NCI-H2227 treated with DMSO at 0.1 percent for 48 hours (cell line): ENCODE measurements around the gene SLC1A4.

Source experiments
- DNase-seq: peaks from one replicate; lab custom pipeline; 2025; lab: John Stamatoyannopoulos, UW

The SLC1A4 gene

GRCh38 chr2:65054749-65055421 lies 65.7 kb downstream of the SLC1A4 start:
- no peak for DNase-seq

- DNase-seq = no peak
Measured at GRCh38 chr2:65055422-65056214, 66.4 kb downstream of the SLC1A4 start.

- DNase-seq = peak; percentile 97
Measured at GRCh38 chr2:65056215-65057053, 67.2 kb downstream of the SLC1A4 start, which contains the start of gene CEP68. Gene CEP68, plus strand, starts transcription at chr2:65056416. Its CDS starts 13,029 bp downstream, at chr2:65069445.

GRCh38 chr2:65057054-65057375 lies 67.8 kb downstream of the SLC1A4 start:
- no peak for DNase-seq

GRCh38 chr2:65057391-65058052 lies 68.3 kb downstream of the SLC1A4 start:
- DNase-seq = peak; percentile 4

- DNase-seq = no peak
Measured at GRCh38 chr2:65059071-65059470, 69.9 kb downstream of the SLC1A4 start.

GRCh38 chr2:65061146-65061909 lies 72.1 kb downstream of the SLC1A4 start:
- no peak for DNase-seq

GRCh38 chr2:65061910-65062339 lies 72.7 kb downstream of the SLC1A4 start:
- DNase-seq = no peak

GRCh38 chr2:65062843-65063825 lies 73.9 kb downstream of the SLC1A4 start:
- DNase-seq = no peak

- no peak for DNase-seq
Measured at GRCh38 chr2:65064728-65065552, 75.7 kb downstream of the SLC1A4 start.

DNA sequence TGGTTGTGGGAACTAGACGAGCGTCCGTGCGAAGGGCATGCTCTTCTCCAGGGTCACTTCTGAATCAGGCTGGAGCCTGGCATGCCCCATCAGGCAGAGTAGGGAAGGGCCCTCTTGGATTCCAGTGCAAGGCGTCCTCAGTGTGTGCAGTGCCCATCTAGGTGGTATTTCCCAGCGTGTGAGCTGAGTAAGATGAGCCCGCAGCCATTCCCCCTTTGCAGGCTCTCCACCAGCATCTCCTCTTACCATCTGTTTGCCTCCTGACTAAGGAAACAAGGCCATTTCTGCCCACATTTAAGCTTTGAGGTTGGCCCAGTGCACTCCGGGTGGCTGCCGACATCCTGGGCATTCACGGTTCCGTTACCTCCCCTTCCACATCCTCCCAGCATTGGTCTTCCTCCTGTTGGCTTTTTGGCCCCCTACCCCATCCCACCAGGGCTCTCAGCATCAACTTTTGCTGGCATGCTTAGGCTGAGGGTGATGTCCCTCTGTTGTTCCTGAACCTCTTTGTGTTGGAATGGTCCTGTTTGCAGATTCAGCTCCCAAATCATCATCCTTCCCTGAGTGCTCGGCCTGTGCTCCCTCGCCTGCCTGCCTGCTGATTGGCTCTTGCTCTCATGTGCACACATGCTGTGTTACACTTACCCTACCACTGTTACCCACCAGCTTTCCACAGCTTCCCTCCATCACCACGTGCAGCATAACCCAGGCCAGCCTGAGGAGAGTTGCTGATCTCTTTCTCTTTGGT lies 78.8 kb downstream of the SLC1A4 start:
- DNase-seq = no peak

DNA sequence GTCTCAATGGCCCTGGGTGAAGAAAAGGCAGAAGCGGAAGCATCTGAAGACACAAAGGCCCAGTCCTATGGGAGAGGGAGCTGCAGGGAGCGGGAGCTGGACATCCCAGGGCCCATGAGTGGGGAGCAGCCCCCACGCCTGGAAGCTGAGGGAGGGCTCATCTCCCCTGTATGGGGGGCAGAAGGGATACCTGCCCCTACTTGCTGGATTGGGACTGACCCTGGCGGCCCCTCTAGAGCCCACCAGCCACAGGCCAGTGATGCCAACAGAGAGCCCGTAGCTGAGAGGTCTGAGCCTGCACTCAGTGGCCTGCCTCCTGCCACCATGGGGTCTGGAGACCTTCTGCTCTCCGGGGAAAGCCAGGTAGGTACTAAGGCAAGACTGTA lies 80.2 kb downstream of the SLC1A4 start:
- no peak for DNase-seq

GRCh38 chr2:65070172-65070830 lies 81.1 kb downstream of the SLC1A4 start:
- DNase-seq = no peak

DNA sequence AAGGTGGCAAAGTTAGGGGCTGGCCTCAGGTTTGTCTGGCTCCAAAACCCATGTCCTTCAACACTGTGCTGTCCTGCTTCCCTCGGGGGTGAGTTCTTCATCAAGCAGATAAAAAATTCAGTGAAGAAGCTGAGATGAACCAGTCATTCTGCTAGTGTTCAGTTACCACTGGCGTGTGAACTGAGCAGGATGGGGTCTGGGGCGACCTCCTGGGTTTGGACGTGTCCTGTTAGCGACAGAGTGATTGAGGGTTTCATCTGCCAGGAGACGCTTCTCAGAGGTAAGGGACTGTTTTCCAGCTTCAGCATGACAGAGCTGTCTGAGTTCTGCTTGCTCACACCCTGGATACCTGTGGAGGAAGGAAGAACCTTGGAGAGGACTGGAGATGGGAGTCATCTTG lies 81.7 kb downstream of the SLC1A4 start:
- DNase-seq = no peak

DNA sequence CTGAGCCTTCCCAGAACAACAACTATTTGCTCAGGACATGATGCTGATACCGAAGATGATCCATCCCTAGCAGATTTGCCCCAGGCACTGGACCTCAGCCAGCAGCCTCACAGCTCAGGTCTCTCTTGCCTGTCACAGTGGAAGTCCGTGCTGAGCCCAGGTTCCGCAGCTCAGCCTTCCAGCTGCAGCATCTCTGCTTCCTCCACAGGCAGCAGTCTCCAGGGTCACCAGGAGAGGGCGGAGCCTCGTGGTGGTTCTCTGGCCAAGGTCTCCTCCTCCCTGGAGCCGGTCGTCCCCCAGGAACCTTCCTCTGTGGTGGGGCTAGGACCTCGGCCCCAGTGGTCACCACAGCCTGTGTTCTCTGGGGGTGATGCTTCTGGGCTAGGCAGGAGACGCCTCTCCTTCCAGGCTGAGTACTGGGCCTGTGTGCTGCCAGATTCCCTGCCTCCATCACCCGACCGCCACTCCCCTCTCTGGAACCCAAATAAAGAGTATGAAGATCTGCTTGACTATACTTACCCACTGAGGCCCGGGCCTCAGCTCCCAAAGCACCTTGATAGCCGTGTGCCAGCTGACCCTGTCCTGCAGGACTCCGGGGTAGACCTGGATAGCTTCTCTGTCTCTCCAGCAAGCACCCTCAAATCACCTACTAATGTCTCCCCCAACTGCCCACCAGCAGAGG lies 82.4 kb downstream of the SLC1A4 start:
- DNase-seq = no peak

- DNase-seq = no peak
Measured at GRCh38 chr2:65072181-65072970, 83.2 kb downstream of the SLC1A4 start.
